GM23338 (cell line): ENCODE data around the gene C1orf198. TPM values are rescaled to one million over a fixed set of nuclear protein-coding genes. Genes with fewer than 3 reads are reported as not detected.

Experiments
- ATAC-seq: fragments of 200-7000 bp; cut with Tn5 transposase; 3 replicates; pipeline ENCODE4 v1.9.1; 2020
- DNase-seq: peaks from one replicate; pipeline ENCODE4 v3.0.0-alpha.2; 2015; ENCODE audit warnings: low spot score
- H2AFZ ChIP-seq: fragments of 200-600 bp; sonication (generic); 2 replicates; pipeline ENCODE4 v1.8.0; 2016; ENCODE audit warnings: antibody characterized with exemption, mild to moderate bottlenecking, moderate library complexity
- H3F3A ChIP-seq: fragments of 200-600 bp; sonication (generic); replicated peaks from 2 replicates; pipeline ENCODE4 v1.8.0; 2017; ENCODE audit warnings: antibody characterized with exemption, mixed run types, low read depth
- H3K27ac ChIP-seq: fragments of 200-600 bp; sonication (generic); 2 replicates; pipeline ENCODE4 v1.6.1; 2016; ENCODE audit warnings: low read depth
- H3K27me3 ChIP-seq: fragments of 200-600 bp; sonication (generic); 2 replicates; pipeline ENCODE4 v1.8.0; 2016; ENCODE audit warnings: mild to moderate bottlenecking, mixed run types, moderate library complexity; ENCODE audit not compliant: insufficient read depth
- H3K36me3 ChIP-seq: fragments of 200-600 bp; sonication (generic); 2 replicates; pipeline ENCODE4 v1.8.0; 2016; ENCODE audit warnings: mild to moderate bottlenecking; ENCODE audit not compliant: insufficient read depth
- H3K4me1 ChIP-seq: fragments of 200-600 bp; sonication (generic); 2 replicates; pipeline ENCODE4 v1.8.0; 2016; ENCODE audit warnings: mild to moderate bottlenecking, moderate library complexity; ENCODE audit not compliant: insufficient read depth
- H3K4me2 ChIP-seq: fragments of 200-600 bp; sonication (generic); 2 replicates; pipeline ENCODE4 v1.7.1; 2017; ENCODE audit warnings: mixed run types
- H3K4me3 ChIP-seq: fragments of 200-600 bp; sonication (generic); 2 replicates; pipeline ENCODE4 v1.6.1; 2016; ENCODE audit warnings: mixed run types
- H3K79me2 ChIP-seq: fragments of 200-600 bp; sonication (generic); replicated peaks from 2 replicates; pipeline ENCODE4 v1.8.0; 2017; ENCODE audit warnings: mild to moderate bottlenecking; ENCODE audit not compliant: insufficient read depth
- H3K9me2 ChIP-seq: fragments of 200-600 bp; sonication (generic); 2 replicates; pipeline ENCODE4 v1.8.0; 2017; ENCODE audit not compliant: insufficient read depth
- H4K20me1 ChIP-seq: fragments of 200-600 bp; sonication (generic); replicated peaks from 2 replicates; pipeline ENCODE4 v1.8.0; 2017; ENCODE audit warnings: mild to moderate bottlenecking; ENCODE audit not compliant: insufficient read depth
- H3K27ac Mint-ChIP-seq: 2 replicates; pipeline ENCODE4 v1.8.0; 2020; ENCODE audit warnings: inconsistent platforms, mild to moderate bottlenecking, moderate library complexity, mixed read lengths
- H3K27me3 Mint-ChIP-seq: 3 replicates; pipeline ENCODE4 v1.8.0; 2022; ENCODE audit warnings: low read depth, mild to moderate bottlenecking, moderate library complexity, mixed read lengths, inconsistent platforms; ENCODE audit not compliant: insufficient read depth, poor library complexity
- H3K36me3 Mint-ChIP-seq: 3 replicates; pipeline ENCODE4 v1.8.0; 2021; ENCODE audit warnings: low read depth, mild to moderate bottlenecking, inconsistent platforms, moderate library complexity, mixed read lengths
- H3K4me1 Mint-ChIP-seq: 3 replicates; pipeline ENCODE4 v1.8.0; 2020; ENCODE audit warnings: mild to moderate bottlenecking, inconsistent platforms, mixed read lengths
- H3K4me3 Mint-ChIP-seq: 3 replicates; pipeline ENCODE4 v1.8.0; 2021; ENCODE audit warnings: moderate library complexity, mild to moderate bottlenecking, inconsistent platforms, mixed read lengths
- H3K9me3 Mint-ChIP-seq: 3 replicates; pipeline ENCODE4 v1.8.0; 2020; ENCODE audit warnings: moderate library complexity, mild to moderate bottlenecking, inconsistent platforms, mixed read lengths
- CREB1 ChIP-seq: fragments of 250-450 bp; sonication (Bioruptor Pico); IDR thresholded peaks from 2 replicates; pipeline ENCODE4 v1.5.0; 2020; ENCODE audit warnings: low read depth, mild to moderate bottlenecking, moderate library complexity
- CTCF ChIP-seq, 2 experiments: fragments of 200-600 bp in 1 of 2; sonication (generic) in 1 of 2; conservative IDR thresholded peaks; 2 replicates each; pipeline versions ENCODE4 v1.5.1 to v1.6.1; 2016 to 2017; ENCODE audit warnings: antibody characterized with exemption in 2 of 2, low read depth in 2 of 2, mild to moderate bottlenecking in 2 of 2, moderate library complexity in 1 of 2
- EZH2 ChIP-seq: fragments of 200-600 bp; sonication (generic); IDR thresholded peaks from one replicate; pipeline ENCODE4 v1.8.0; 2017; ENCODE audit warnings: antibody characterized with exemption, mild to moderate bottlenecking, low read depth; ENCODE audit not compliant: unreplicated experiment
- EZH2phosphoT487 ChIP-seq: fragments of 200-600 bp; sonication (generic); IDR thresholded peaks from one replicate; pipeline ENCODE4 v1.8.1; 2018; ENCODE audit warnings: antibody characterized with exemption; ENCODE audit not compliant: unreplicated experiment
- JUNB ChIP-seq: IDR thresholded peaks from one replicate; pipeline ENCODE4 v1.6.1; 2016; ENCODE audit warnings: antibody characterized with exemption; ENCODE audit not compliant: unreplicated experiment
- NANOG ChIP-seq: IDR thresholded peaks from 2 replicates; pipeline ENCODE4 v1.6.1; 2016; ENCODE audit warnings: antibody characterized with exemption, borderline replicate concordance
- POLR2AphosphoS5 ChIP-seq: IDR thresholded peaks from 2 replicates; pipeline ENCODE4 v1.6.1; 2016; ENCODE audit warnings: antibody characterized with exemption, low read depth
- STAT1 ChIP-seq: IDR thresholded peaks from one replicate; pipeline ENCODE4 v1.6.1; 2016; ENCODE audit warnings: antibody characterized with exemption; ENCODE audit not compliant: unreplicated experiment
- ZNF114 ChIP-seq: fragments of 250-450 bp; sonication (Bioruptor Pico); IDR thresholded peaks from 2 replicates; pipeline ENCODE4 v1.5.0; 2020; ENCODE audit warnings: mild to moderate bottlenecking, moderate library complexity
- ZNF331 ChIP-seq: fragments of 250-450 bp; sonication (Bioruptor Pico); IDR thresholded peaks from 2 replicates; pipeline ENCODE4 v1.5.0; 2020; ENCODE audit warnings: low read depth, mild to moderate bottlenecking, moderate library complexity
- polyA plus RNA-seq: library from polyadenylated mRNA; unstranded; fragments of >200 nt; fragmentation: Nextera tagmentation; extraction: Ambion mirVana; gene quantifications from 2 replicates; pipeline ENCODE4 v1.2.1, GENCODE V29; 2016
- total RNA-seq: library from RNA; depleted of rRNA; stranded (reverse); fragments of >200 nt; shearing (Covaris generic); gene quantifications from 2 replicates; pipeline ENCODE4 v1.2.3, GENCODE V29; 2014
- TF ChIP-seq, protein P1 (sequence below): fragments of 250-450 bp; sonication (Bioruptor Pico); IDR thresholded peaks from 2 replicates; pipeline ENCODE4 v1.5.0; 2020; ENCODE audit warnings: mild to moderate bottlenecking, moderate library complexity
- TF ChIP-seq, protein P2 (sequence below): IDR thresholded peaks from 2 replicates; pipeline ENCODE4 v1.6.1; 2016; ENCODE audit warnings: antibody characterized with exemption
- TF ChIP-seq, protein P3 (sequence below): IDR thresholded peaks from one replicate; pipeline ENCODE4 v1.6.1; 2018; ENCODE audit warnings: antibody characterized with exemption; ENCODE audit not compliant: unreplicated experiment

The C1orf198 gene
- total and polyA plus RNA-seq, 2 experiments from 2014 or later: 14.9 to 46.6 TPM

DNA sequence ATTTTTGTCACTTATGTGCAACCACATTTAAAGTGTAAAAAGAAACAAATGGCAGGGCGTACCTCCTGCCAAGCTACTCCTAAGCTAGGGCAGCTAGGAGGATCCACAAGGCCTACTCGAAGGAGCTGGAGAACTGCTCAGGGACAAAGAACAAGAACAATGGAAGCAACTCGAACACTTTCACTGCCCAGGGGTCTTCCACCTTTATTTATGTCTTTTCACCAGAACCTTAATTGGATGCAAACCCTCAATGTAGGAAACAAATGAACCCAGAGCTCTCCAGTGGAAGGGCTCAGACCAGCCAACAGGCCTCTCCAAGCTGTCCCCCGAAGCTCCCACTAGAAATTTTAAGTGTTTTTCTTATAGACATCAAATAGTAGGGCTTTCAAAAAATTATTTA lies 39.9 kb downstream of the C1orf198 start:
- H3K27ac Mint-ChIP-seq: no peak overlapping the region
- DNase-seq: no peak
- H3K4me1 ChIP-seq: no peaks in the 10 kb centered on the region

More for the DNA sequence above, 39.9 kb downstream of the C1orf198 start:
- no peaks in the 10 kb centered on the region for H3K27me3 ChIP-seq
- H3K4me3 ChIP-seq: no peak overlapping the region
- no peaks in the 10 kb centered on the region for H3K36me3 Mint-ChIP-seq
- no peaks in the 10 kb centered on the region for H3F3A ChIP-seq
- H3K4me1 Mint-ChIP-seq: no peaks in the 10 kb centered on the region
- no peak overlapping the region for H3K4me2 ChIP-seq
- peaks cover 2% of the 10 kb centered on the region for H3K27me3 Mint-ChIP-seq
- no peak overlapping the region for H2AFZ ChIP-seq
- H3K79me2 ChIP-seq: no peaks in the 10 kb centered on the region
- H3K9me3 Mint-ChIP-seq: no peaks in the 10 kb centered on the region; the same call in 2 of the 3 replicates
- no peak overlapping the region for H3K4me3 Mint-ChIP-seq
- H3K27ac ChIP-seq: no peak overlapping the region
- no peaks in the 10 kb centered on the region for H3K9me2 ChIP-seq
- ATAC-seq: no peak
- no peaks in the 10 kb centered on the region for H3K36me3 ChIP-seq
- H4K20me1 ChIP-seq: no peaks in the 10 kb centered on the region; the same call in 1 of the 2 replicates
- TF ChIP-seq, protein P1, sequence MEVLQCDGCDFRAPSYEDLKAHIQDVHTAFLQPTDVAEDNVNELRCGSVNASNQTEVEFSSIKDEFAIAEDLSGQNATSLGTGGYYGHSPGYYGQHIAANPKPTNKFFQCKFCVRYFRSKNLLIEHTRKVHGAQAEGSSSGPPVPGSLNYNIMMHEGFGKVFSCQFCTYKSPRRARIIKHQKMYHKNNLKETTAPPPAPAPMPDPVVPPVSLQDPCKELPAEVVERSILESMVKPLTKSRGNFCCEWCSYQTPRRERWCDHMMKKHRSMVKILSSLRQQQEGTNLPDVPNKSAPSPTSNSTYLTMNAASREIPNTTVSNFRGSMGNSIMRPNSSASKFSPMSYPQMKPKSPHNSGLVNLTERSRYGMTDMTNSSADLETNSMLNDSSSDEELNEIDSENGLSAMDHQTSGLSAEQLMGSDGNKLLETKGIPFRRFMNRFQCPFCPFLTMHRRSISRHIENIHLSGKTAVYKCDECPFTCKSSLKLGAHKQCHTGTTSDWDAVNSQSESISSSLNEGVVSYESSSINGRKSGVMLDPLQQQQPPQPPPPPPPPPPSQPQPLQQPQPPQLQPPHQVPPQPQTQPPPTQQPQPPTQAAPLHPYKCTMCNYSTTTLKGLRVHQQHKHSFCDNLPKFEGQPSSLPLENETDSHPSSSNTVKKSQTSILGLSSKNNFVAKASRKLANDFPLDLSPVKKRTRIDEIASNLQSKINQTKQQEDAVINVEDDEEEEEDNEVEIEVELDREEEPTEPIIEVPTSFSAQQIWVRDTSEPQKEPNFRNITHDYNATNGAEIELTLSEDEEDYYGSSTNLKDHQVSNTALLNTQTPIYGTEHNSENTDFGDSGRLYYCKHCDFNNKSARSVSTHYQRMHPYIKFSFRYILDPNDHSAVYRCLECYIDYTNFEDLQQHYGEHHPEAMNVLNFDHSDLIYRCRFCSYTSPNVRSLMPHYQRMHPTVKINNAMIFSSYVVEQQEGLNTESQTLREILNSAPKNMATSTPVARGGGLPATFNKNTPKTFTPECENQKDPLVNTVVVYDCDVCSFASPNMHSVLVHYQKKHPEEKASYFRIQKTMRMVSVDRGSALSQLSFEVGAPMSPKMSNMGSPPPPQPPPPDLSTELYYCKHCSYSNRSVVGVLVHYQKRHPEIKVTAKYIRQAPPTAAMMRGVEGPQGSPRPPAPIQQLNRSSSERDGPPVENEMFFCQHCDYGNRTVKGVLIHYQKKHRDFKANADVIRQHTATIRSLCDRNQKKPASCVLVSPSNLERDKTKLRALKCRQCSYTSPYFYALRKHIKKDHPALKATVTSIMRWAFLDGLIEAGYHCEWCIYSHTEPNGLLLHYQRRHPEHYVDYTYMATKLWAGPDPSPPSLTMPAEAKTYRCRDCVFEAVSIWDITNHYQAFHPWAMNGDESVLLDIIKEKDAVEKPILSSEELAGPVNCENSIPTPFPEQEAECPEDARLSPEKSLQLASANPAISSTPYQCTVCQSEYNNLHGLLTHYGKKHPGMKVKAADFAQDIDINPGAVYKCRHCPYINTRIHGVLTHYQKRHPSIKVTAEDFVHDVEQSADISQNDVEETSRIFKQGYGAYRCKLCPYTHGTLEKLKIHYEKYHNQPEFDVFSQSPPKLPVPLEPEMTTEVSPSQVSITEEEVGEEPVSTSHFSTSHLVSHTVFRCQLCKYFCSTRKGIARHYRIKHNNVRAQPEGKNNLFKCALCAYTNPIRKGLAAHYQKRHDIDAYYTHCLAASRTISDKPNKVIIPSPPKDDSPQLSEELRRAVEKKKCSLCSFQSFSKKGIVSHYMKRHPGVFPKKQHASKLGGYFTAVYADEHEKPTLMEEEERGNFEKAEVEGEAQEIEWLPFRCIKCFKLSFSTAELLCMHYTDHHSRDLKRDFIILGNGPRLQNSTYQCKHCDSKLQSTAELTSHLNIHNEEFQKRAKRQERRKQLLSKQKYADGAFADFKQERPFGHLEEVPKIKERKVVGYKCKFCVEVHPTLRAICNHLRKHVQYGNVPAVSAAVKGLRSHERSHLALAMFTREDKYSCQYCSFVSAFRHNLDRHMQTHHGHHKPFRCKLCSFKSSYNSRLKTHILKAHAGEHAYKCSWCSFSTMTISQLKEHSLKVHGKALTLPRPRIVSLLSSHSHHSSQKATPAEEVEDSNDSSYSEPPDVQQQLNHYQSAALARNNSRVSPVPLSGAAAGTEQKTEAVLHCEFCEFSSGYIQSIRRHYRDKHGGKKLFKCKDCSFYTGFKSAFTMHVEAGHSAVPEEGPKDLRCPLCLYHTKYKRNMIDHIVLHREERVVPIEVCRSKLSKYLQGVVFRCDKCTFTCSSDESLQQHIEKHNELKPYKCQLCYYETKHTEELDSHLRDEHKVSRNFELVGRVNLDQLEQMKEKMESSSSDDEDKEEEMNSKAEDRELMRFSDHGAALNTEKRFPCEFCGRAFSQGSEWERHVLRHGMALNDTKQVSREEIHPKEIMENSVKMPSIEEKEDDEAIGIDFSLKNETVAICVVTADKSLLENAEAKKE (CRISPR knock-in tag): no peak
- no peak for TF ChIP-seq CTCF (conservative IDR thresholded peaks at IDR 0.05; ENCODE audit: low read depth in 2 of 2)
- TF ChIP-seq STAT1: no peak
- TF ChIP-seq, protein P2, sequence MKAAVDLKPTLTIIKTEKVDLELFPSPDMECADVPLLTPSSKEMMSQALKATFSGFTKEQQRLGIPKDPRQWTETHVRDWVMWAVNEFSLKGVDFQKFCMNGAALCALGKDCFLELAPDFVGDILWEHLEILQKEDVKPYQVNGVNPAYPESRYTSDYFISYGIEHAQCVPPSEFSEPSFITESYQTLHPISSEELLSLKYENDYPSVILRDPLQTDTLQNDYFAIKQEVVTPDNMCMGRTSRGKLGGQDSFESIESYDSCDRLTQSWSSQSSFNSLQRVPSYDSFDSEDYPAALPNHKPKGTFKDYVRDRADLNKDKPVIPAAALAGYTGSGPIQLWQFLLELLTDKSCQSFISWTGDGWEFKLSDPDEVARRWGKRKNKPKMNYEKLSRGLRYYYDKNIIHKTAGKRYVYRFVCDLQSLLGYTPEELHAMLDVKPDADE: no peak
- no peak for TF ChIP-seq JUNB
- TF ChIP-seq EZH2phosphoT487: no peak
- TF ChIP-seq POLR2AphosphoS5: no peak
- no peak for TF ChIP-seq NANOG
- TF ChIP-seq, protein P3, sequence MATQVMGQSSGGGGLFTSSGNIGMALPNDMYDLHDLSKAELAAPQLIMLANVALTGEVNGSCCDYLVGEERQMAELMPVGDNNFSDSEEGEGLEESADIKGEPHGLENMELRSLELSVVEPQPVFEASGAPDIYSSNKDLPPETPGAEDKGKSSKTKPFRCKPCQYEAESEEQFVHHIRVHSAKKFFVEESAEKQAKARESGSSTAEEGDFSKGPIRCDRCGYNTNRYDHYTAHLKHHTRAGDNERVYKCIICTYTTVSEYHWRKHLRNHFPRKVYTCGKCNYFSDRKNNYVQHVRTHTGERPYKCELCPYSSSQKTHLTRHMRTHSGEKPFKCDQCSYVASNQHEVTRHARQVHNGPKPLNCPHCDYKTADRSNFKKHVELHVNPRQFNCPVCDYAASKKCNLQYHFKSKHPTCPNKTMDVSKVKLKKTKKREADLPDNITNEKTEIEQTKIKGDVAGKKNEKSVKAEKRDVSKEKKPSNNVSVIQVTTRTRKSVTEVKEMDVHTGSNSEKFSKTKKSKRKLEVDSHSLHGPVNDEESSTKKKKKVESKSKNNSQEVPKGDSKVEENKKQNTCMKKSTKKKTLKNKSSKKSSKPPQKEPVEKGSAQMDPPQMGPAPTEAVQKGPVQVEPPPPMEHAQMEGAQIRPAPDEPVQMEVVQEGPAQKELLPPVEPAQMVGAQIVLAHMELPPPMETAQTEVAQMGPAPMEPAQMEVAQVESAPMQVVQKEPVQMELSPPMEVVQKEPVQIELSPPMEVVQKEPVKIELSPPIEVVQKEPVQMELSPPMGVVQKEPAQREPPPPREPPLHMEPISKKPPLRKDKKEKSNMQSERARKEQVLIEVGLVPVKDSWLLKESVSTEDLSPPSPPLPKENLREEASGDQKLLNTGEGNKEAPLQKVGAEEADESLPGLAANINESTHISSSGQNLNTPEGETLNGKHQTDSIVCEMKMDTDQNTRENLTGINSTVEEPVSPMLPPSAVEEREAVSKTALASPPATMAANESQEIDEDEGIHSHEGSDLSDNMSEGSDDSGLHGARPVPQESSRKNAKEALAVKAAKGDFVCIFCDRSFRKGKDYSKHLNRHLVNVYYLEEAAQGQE: no peak
- TF ChIP-seq EZH2: no peak
- TF ChIP-seq CREB1 (CRISPR knock-in tag): no peak
- TF ChIP-seq ZNF331 (CRISPR knock-in tag): no peak
- TF ChIP-seq ZNF114: no peak
